GM12878 (cell line): Measurements from ENCODE around the gene FOS. TPM values are rescaled to one million over a fixed set of nuclear protein-coding genes. Genes with fewer than 3 reads are reported as not detected.

Experiments used
- ATF2 ChIP-seq: IDR thresholded peaks from 2 replicates; pipeline ENCODE4 v1.6.1; 2012; ENCODE audit warnings: low read length, inconsistent platforms
- CBFB ChIP-seq: IDR thresholded peaks from 2 replicates; pipeline ENCODE4 v1.6.1; 2016; ENCODE audit warnings: antibody characterized with exemption, low read depth
- CHD4 ChIP-seq: fragments of 200-600 bp; sonication (generic); IDR thresholded peaks from 2 replicates; pipeline ENCODE4 v1.6.1; 2016; ENCODE audit warnings: mild to moderate bottlenecking
- CTCF ChIP-seq, 3 experiments: IDR thresholded peaks in 2 of 3; conservative IDR thresholded peaks in 1 of 3; 2 replicates each; pipeline ENCODE4 v1.5.1; 2011; ENCODE audit warnings: low read depth in 3 of 3, low read length in 3 of 3, mild to moderate bottlenecking in 3 of 3, control low read depth in 2 of 3, moderate library complexity in 2 of 3, inconsistent platforms in 1 of 3, mixed read lengths in 1 of 3; ENCODE audit not compliant: control insufficient read depth in 2 of 3, insufficient read depth in 1 of 3; ENCODE audit errors: extremely low read depth in 1 of 3
- EED ChIP-seq: sonication (generic); IDR thresholded peaks from 2 replicates; pipeline ENCODE4 v1.6.1; 2016; ENCODE audit warnings: antibody characterized with exemption, low read depth
- HDAC2 ChIP-seq: fragments of 200-600 bp; sonication (generic); IDR thresholded peaks from 2 replicates; pipeline ENCODE4 v1.6.1; 2017
- IKZF1 ChIP-seq: fragments of 450-650 bp; conservative IDR thresholded peaks from 2 replicates; pipeline ENCODE4 v1.6.1; 2017; ENCODE audit warnings: antibody characterized with exemption, mild to moderate bottlenecking
- MAX ChIP-seq: IDR thresholded peaks from 2 replicates; pipeline ENCODE4 v1.6.1; 2012; ENCODE audit warnings: low read depth, low read length, improper control_type of control experiment
- MXI1 ChIP-seq: fragments of 150-350 bp; IDR thresholded peaks from 2 replicates; pipeline ENCODE4 v1.6.1; 2011; ENCODE audit warnings: low read depth, mild to moderate bottlenecking, inconsistent platforms, low read length, improper control_type of control experiment
- NFXL1 ChIP-seq: fragments of 450-650 bp; IDR thresholded peaks from 2 replicates; pipeline ENCODE4 v1.6.1; 2017; ENCODE audit warnings: antibody characterized with exemption, mild to moderate bottlenecking, borderline replicate concordance
- NKRF ChIP-seq: fragments of 450-650 bp; conservative IDR thresholded peaks from 2 replicates; pipeline ENCODE4 v1.6.1; 2017; ENCODE audit warnings: mild to moderate bottlenecking, moderate library complexity
- PAX5 ChIP-seq: IDR thresholded peaks from 2 replicates; pipeline ENCODE4 v1.6.1; 2011; ENCODE audit warnings: low read depth, low read length, borderline replicate concordance
- PML ChIP-seq: IDR thresholded peaks from 2 replicates; pipeline ENCODE4 v1.6.1; 2012; ENCODE audit warnings: low read length, inconsistent platforms
- POLR2A ChIP-seq: IDR thresholded peaks from 2 replicates; pipeline ENCODE4 v1.6.1; 2011; ENCODE audit warnings: low read depth, mild to moderate bottlenecking, low read length
- POLR2AphosphoS2 ChIP-seq: IDR thresholded peaks from 2 replicates; pipeline ENCODE4 v1.6.1; 2011; ENCODE audit warnings: low read depth, mild to moderate bottlenecking, low read length, improper control_type of control experiment, moderate library complexity
- SMARCA5 ChIP-seq: fragments of 450-650 bp; IDR thresholded peaks from 2 replicates; pipeline ENCODE4 v1.6.1; 2017; ENCODE audit warnings: mild to moderate bottlenecking
- SMC3 ChIP-seq: IDR thresholded peaks from 2 replicates; pipeline ENCODE4 v1.6.1; 2011; ENCODE audit warnings: low read length, improper control_type of control experiment, borderline replicate concordance
- SPI1 ChIP-seq: IDR thresholded peaks from 2 replicates; pipeline ENCODE4 v1.6.1; 2011; ENCODE audit warnings: low read depth, mild to moderate bottlenecking, low read length, moderate library complexity, borderline replicate concordance; ENCODE audit not compliant: insufficient read depth
- TARDBP ChIP-seq: IDR thresholded peaks from 2 replicates; pipeline ENCODE4 v1.6.1; 2016; ENCODE audit warnings: borderline replicate concordance
- TCF7 ChIP-seq: IDR thresholded peaks from 2 replicates; pipeline ENCODE4 v1.6.1; 2014; ENCODE audit warnings: antibody characterized with exemption, borderline replicate concordance
- YY1 ChIP-seq: IDR thresholded peaks from 2 replicates; pipeline ENCODE4 v1.6.1; 2011; ENCODE audit warnings: low read depth, mild to moderate bottlenecking, low read length
- ZNF217 ChIP-seq: fragments of 450-650 bp; IDR thresholded peaks from 2 replicates; pipeline ENCODE4 v1.6.1; 2017; ENCODE audit warnings: antibody characterized with exemption, mild to moderate bottlenecking
- ZNF592 ChIP-seq: fragments of 450-650 bp; IDR thresholded peaks from 2 replicates; pipeline ENCODE4 v1.6.1; 2017; ENCODE audit warnings: mild to moderate bottlenecking, moderate library complexity
- polyA plus RNA-seq, 11 experiments: library from polyadenylated mRNA; depleted of rRNA in 4 of 11; unstranded in 6 of 11; stranded (reverse) in 5 of 11; fragments of >200 nt; fragmentation: Nextera tagmentation in 4 of 11; fragmentation: Illumina TruSeq in 1 of 11; extraction: Ambion mirVana in 4 of 11; extraction: Trizol in 1 of 11; gene quantifications; 1 replicate in 1 of 11; 2 replicates in 10 of 11; pipeline versions ENCODE4 v1.2.1 to v1.2.3, GENCODE V29; 2011 to 2016; ENCODE audit warnings: inconsistent platforms in 2 of 11, missing spikeins in 2 of 11, low read depth in 1 of 11
- total RNA-seq, 4 experiments: library from RNA; depleted of rRNA in 3 of 4; stranded (reverse); fragments of >200 nt in 3 of 4; fragmentation: Illumina TruSeq in 1 of 4; extraction: Trizol in 1 of 4; gene quantifications; 2 replicates each; pipeline versions ENCODE4 v1.2.1 to v1.2.3, GENCODE V29; 2013 to 2021

Gene FOS
- total and polyA plus RNA-seq, 10 of the 15 experiments (the other 5 are each of a cell fraction or from before 2014, with no cell fraction given) = 0.02 to 0.95 (median 0.38) TPM

- TF ChIP-seq ATF2 = no peak
- peak; percentile 80 for TF ChIP-seq IKZF1
- TF ChIP-seq YY1 = peak; percentile 89
- no peak for TF ChIP-seq POLR2AphosphoS2
- peak; percentile 94 for TF ChIP-seq SMC3
- TF ChIP-seq NKRF = no peak
- TF ChIP-seq SPI1 = peak; percentile 70
- no peak for TF ChIP-seq TCF7
- peak; percentile 83 for TF ChIP-seq EED
- no peak for TF ChIP-seq HDAC2
- no peak for TF ChIP-seq POLR2A
- TF ChIP-seq NFXL1 = no peak
- TF ChIP-seq CTCF (IDR thresholded peaks at IDR 0.05 in 2 of 3, conservative IDR thresholded peaks at IDR 0.05 in 1 of 3; ENCODE audit: control insufficient read depth in 2 of 3, extremely low read depth in 1 of 3, insufficient read depth in 1 of 3, low read depth in 3 of 3, low read length in 3 of 3) = peak; percentile 87 to 97 (median 88); a peak in 5 of 6 replicates
- TF ChIP-seq CHD4 = no peak
- TF ChIP-seq CBFB = 0 out of 2 replicates have a peak, but pooled peaks have one; percentile 18
- TF ChIP-seq PML = no peak
- peak; percentile 91 for TF ChIP-seq PAX5
- TF ChIP-seq SMARCA5 = 0 out of 2 replicates have a peak, but pooled peaks have one; percentile 63
- TF ChIP-seq TARDBP = no peak
- 0 out of 2 replicates have a peak, but pooled peaks have one; percentile 43 for TF ChIP-seq ZNF592
- peak; percentile 31; the same call in 1 of the 2 replicates for TF ChIP-seq MXI1
- no peak for TF ChIP-seq ZNF217
- TF ChIP-seq MAX = no peak
Measured at GRCh38 chr14:75307700-75308379, 29.2 kb downstream of the FOS start (continued).
